ENCODE data around the gene PRPF31. TPM values are rescaled to one million over a fixed set of nuclear protein-coding genes. Genes with fewer than 3 reads are reported as not detected.

PRPF31 gene
- polyA plus RNA-seq, 1 donor from 2014 or later, result 76.6 TPM

DNA sequence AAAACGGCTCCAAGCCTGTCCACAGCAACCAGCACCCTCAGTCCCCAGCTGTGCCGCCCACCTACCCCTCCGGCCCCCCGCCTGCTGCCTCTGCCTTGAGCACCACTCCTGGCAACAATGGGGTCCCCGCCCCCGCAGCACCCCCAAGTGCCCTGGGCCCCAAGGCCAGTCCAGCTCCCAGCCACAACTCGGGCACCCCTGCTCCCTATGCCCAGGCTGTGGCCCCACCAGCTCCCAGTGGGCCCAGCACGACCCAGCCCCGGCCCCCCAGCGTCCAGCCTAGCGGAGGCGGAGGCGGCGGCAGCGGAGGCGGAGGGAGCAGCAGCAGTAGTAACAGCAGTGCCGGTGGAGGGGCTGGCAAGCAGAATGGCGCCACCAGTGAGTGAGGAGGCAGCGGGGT, 32.6 kb downstream of the PRPF31 start:
- Histone ChIP-seq H4K20me1 (ENCODE audit: insufficient read depth) (no peaks in the 10 kb centered on the region), H3K9ac (ENCODE audit: low read length) (no peak overlapping the region), H3K27ac (ENCODE audit: low read length) (no peak overlapping the region), H3K9me3 (ENCODE audit: low read length) (no peaks in the 10 kb centered on the region), H3K4me3 (ENCODE audit: low read length) (no peak overlapping the region), H3K79me2 (replicated peaks; ENCODE audit: insufficient read depth, low read length) (no peaks in the 10 kb centered on the region), H3K9me2 (ENCODE audit: insufficient read depth, low read length) (no peaks in the 10 kb centered on the region), H3K36me3 (ENCODE audit: insufficient read depth, low read length) (no peaks in the 10 kb centered on the region), H3F3A (ENCODE audit: insufficient read depth, low read length, poor library complexity, severe bottlenecking) (no peaks in the 10 kb centered on the region), H2AFZ (ENCODE audit: low read depth, low read length) (no peak overlapping the region), H3K27me3 (ENCODE audit: insufficient read depth, low read depth, low read length) (no peaks in the 10 kb centered on the region), H3K4me2 (ENCODE audit: low read length) (no peak overlapping the region)
- TF ChIP-seq TAF1 (IDR thresholded peaks at IDR 0.05; ENCODE audit: low read depth), result no peak
- no peak for TF ChIP-seq MXI1 (conservative IDR thresholded peaks at IDR 0.05; ENCODE audit: poor library complexity, severe bottlenecking)
- TF ChIP-seq, protein P1, sequence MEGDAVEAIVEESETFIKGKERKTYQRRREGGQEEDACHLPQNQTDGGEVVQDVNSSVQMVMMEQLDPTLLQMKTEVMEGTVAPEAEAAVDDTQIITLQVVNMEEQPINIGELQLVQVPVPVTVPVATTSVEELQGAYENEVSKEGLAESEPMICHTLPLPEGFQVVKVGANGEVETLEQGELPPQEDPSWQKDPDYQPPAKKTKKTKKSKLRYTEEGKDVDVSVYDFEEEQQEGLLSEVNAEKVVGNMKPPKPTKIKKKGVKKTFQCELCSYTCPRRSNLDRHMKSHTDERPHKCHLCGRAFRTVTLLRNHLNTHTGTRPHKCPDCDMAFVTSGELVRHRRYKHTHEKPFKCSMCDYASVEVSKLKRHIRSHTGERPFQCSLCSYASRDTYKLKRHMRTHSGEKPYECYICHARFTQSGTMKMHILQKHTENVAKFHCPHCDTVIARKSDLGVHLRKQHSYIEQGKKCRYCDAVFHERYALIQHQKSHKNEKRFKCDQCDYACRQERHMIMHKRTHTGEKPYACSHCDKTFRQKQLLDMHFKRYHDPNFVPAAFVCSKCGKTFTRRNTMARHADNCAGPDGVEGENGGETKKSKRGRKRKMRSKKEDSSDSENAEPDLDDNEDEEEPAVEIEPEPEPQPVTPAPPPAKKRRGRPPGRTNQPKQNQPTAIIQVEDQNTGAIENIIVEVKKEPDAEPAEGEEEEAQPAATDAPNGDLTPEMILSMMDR (IDR thresholded peaks at IDR 0.05; ENCODE audit: poor library complexity, severe bottlenecking), result no peak
- TF ChIP-seq, protein P2, sequence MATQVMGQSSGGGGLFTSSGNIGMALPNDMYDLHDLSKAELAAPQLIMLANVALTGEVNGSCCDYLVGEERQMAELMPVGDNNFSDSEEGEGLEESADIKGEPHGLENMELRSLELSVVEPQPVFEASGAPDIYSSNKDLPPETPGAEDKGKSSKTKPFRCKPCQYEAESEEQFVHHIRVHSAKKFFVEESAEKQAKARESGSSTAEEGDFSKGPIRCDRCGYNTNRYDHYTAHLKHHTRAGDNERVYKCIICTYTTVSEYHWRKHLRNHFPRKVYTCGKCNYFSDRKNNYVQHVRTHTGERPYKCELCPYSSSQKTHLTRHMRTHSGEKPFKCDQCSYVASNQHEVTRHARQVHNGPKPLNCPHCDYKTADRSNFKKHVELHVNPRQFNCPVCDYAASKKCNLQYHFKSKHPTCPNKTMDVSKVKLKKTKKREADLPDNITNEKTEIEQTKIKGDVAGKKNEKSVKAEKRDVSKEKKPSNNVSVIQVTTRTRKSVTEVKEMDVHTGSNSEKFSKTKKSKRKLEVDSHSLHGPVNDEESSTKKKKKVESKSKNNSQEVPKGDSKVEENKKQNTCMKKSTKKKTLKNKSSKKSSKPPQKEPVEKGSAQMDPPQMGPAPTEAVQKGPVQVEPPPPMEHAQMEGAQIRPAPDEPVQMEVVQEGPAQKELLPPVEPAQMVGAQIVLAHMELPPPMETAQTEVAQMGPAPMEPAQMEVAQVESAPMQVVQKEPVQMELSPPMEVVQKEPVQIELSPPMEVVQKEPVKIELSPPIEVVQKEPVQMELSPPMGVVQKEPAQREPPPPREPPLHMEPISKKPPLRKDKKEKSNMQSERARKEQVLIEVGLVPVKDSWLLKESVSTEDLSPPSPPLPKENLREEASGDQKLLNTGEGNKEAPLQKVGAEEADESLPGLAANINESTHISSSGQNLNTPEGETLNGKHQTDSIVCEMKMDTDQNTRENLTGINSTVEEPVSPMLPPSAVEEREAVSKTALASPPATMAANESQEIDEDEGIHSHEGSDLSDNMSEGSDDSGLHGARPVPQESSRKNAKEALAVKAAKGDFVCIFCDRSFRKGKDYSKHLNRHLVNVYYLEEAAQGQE (IDR thresholded peaks at IDR 0.05; ENCODE audit: borderline replicate concordance), result no peak
- TF ChIP-seq EZH2 (IDR thresholded peaks at IDR 0.05; ENCODE audit: borderline replicate concordance, insufficient read depth, low read length, poor library complexity, severe bottlenecking), result no peak
- TF ChIP-seq RAD21 (conservative IDR thresholded peaks at IDR 0.05), result no peak
- TF ChIP-seq POLR2AphosphoS5 (IDR thresholded peaks at IDR 0.05), result no peak

DNA sequence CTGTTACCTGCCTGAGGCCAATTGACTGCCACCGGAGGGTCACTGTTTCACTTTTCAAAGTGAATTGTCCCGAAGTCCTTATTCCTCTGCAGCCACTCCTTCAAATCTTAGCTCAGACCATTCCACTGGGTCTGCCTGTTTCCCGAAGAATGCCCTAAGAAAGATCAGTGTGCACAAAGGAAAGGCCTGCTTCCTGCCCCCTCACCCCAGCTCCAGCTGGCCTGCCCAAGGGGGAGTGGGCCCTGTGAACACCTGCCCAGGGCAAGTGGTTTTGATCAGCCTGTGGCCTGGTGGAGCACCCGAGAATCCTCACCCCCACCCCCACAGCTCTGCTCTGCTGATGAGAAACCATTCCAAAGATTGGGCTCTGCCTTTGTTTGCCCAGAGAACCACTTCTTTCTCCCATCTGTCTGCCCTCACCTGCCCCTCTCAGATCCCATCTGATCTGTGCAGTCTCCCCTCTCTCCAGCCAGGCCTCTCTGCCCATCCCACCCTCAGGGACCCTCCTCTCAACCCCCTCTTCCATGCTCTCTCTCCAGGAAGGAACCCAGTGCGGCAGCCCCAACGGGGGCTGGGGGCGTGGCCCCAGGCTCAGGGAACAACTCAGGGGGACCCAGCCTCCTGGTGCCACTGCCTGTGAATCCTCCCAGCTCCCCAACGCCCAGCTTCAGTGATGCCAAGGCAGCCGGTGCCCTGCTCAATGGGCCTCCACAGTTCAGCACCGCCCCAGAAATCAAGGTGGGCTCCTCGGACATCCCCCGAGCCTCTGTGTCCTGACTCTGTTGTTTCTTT, 33.7 kb downstream of the PRPF31 start:
- no peaks in the 10 kb centered on the region for H4K20me1 ChIP-seq (ENCODE audit: insufficient read depth)
- no peaks in the 10 kb centered on the region for H3F3A ChIP-seq (ENCODE audit: insufficient read depth, low read length, poor library complexity, severe bottlenecking)
- H3K9me3 ChIP-seq (ENCODE audit: low read length), result no peaks in the 10 kb centered on the region
- H3K27ac ChIP-seq (ENCODE audit: low read length), result no peak overlapping the region
- H3K4me2 ChIP-seq (ENCODE audit: low read length), result no peak overlapping the region
- H3K9ac ChIP-seq (ENCODE audit: low read length), result no peak overlapping the region
- H3K4me3 ChIP-seq (ENCODE audit: low read length), result no peak overlapping the region
- no peaks in the 10 kb centered on the region for H3K9me2 ChIP-seq (ENCODE audit: insufficient read depth, low read length)
- no peaks in the 10 kb centered on the region for H3K27me3 ChIP-seq (ENCODE audit: insufficient read depth, low read depth, low read length)
- no peaks in the 10 kb centered on the region for H3K79me2 ChIP-seq (replicated peaks; ENCODE audit: insufficient read depth, low read length)
- TF ChIP-seq POLR2AphosphoS5 (IDR thresholded peaks at IDR 0.05), result no peak
- no peak for TF ChIP-seq SMC3 (conservative IDR thresholded peaks at IDR 0.05; ENCODE audit: poor library complexity)
- TF ChIP-seq TAF1 (IDR thresholded peaks at IDR 0.05; ENCODE audit: low read depth), result no peak
- TF ChIP-seq, protein P1 (IDR thresholded peaks at IDR 0.05; ENCODE audit: poor library complexity, severe bottlenecking), result no peak
- TF ChIP-seq EP300 (conservative IDR thresholded peaks at IDR 0.05; ENCODE audit: poor library complexity, severe bottlenecking), result no peak
- TF ChIP-seq, protein P2 (IDR thresholded peaks at IDR 0.05; ENCODE audit: borderline replicate concordance), result no peak
- no peak for TF ChIP-seq RAD21 (conservative IDR thresholded peaks at IDR 0.05)
- no peak for TF ChIP-seq MXI1 (conservative IDR thresholded peaks at IDR 0.05; ENCODE audit: poor library complexity, severe bottlenecking)
- TF ChIP-seq EZH2 (IDR thresholded peaks at IDR 0.05; ENCODE audit: borderline replicate concordance, insufficient read depth, low read length, poor library complexity, severe bottlenecking), result no peak
- H3K36me3 ChIP-seq (ENCODE audit: insufficient read depth, low read length), result no peaks in the 10 kb centered on the region
- no peak overlapping the region for H2AFZ ChIP-seq (ENCODE audit: low read depth, low read length)

Measured in neural cell (in vitro differentiated cells).